Stimulated activated CD8-positive, alpha-beta memory T cell treated with anti-CD3 and anti-CD28 coated beads, Interleukin-4, amount 100 ng/mL, for 48 hours (primary cell): ENCODE results near the gene GSPT1.
A peak's percentile ranks its signal among the peaks of the same experiment; 100 is the strongest.
"Not testable (repeated sequence)": the region's sequence is repeated elsewhere in the genome, so short reads cannot be mapped to it uniquely, and the experiment has no call there.

Source experiments
- DNase-seq: peaks from one replicate; pipeline ENCODE4 v3.0.0-alpha.2; 2020

Gene GSPT1

GRCh38 chr16:11915644-11916523 is at the start of gene GSPT1:
Gene GSPT1, minus strand, starts transcription at chr16:11915956. Its CDS starts 236 bp downstream, at chr16:11915720.
- DNase-seq, result peak; percentile 99

GRCh38 chr16:11964761-11965551 is 49.2 kb upstream of the GSPT1 start, which contains the start of gene TNFRSF17:
Gene TNFRSF17, plus strand, starts transcription at chr16:11965210. Its CDS starts 115 bp downstream, at chr16:11965325.
- no peak for DNase-seq

- no peak for DNase-seq
These were observed 48.0 kb upstream of the GSPT1 start for GRCh38 chr16:11963706-11964105.

- DNase-seq, result not testable (repeated sequence)
These were observed 47.2 kb upstream of the GSPT1 start for GRCh38 chr16:11962978-11963377.

GRCh38 chr16:11962457-11962856 is 46.7 kb upstream of the GSPT1 start:
- not testable (repeated sequence) for DNase-seq

- no peak for DNase-seq
These were observed 42.0 kb upstream of the GSPT1 start for GRCh38 chr16:11957591-11958395.

- no peak for DNase-seq
These were observed 40.8 kb upstream of the GSPT1 start for GRCh38 chr16:11956558-11956957.

- no peak for DNase-seq
These were observed 40.0 kb upstream of the GSPT1 start for GRCh38 chr16:11955713-11956123.

- DNase-seq, result not testable (repeated sequence)
These were observed 37.8 kb upstream of the GSPT1 start for GRCh38 chr16:11953576-11953975.

- no peak for DNase-seq
These were observed 34.6 kb upstream of the GSPT1 start for GRCh38 chr16:11950388-11950787.

GRCh38 chr16:11949527-11949926 is 33.8 kb upstream of the GSPT1 start:
- DNase-seq, result no peak

- no peak for DNase-seq
These were observed 33.1 kb upstream of the GSPT1 start for GRCh38 chr16:11948819-11949218.

- DNase-seq, result no peak
These were observed 30.7 kb upstream of the GSPT1 start for GRCh38 chr16:11946433-11946832.

GRCh38 chr16:11941945-11942344 is 26.2 kb upstream of the GSPT1 start, which contains the start of gene NPIPB2:
Gene NPIPB2, minus strand, starts transcription at chr16:11942045. Its CDS starts 0 bp downstream, at chr16:11942045.
- DNase-seq, result not testable (repeated sequence)

- DNase-seq, result not testable (repeated sequence)
These were observed 11.6 kb upstream of the GSPT1 start for GRCh38 chr16:11927350-11927749.

- DNase-seq, result not testable (repeated sequence)
These were observed 8.3 kb upstream of the GSPT1 start for GRCh38 chr16:11924046-11924445.

GRCh38 chr16:11916524-11917285 is 949 bp upstream of the GSPT1 start:
- DNase-seq, result no peak

GRCh38 chr16:11915114-11915643 is 577 bp downstream of the GSPT1 start:
- DNase-seq, result no peak

GRCh38 chr16:11914210-11915113 is 1.3 kb downstream of the GSPT1 start:
- DNase-seq, result peak; percentile 59

- DNase-seq, result peak; percentile 37
These were observed 2.2 kb downstream of the GSPT1 start for GRCh38 chr16:11913425-11914079.
